Brain microvascular endothelial cell (primary cell): Measurements from ENCODE around the gene B3GLCT.
A peak's percentile ranks its signal among the peaks of the same experiment; 100 is the strongest.

Experiments used
- DNase-seq: peaks from one replicate; pipeline ENCODE4 v3.0.0-alpha.2; 2020
- H3K27ac ChIP-seq: fragments of 250-450 bp; sonication (Bioruptor Pico); 2 replicates; pipeline ENCODE4 v1.5.1; 2020; ENCODE audit warnings: mild to moderate bottlenecking, moderate library complexity
- H3K27me3 ChIP-seq: fragments of 250-450 bp; sonication (Bioruptor Pico); replicated peaks from 2 replicates; pipeline ENCODE4 v1.5.1; 2020; ENCODE audit warnings: mild to moderate bottlenecking
- H3K36me3 ChIP-seq: fragments of 250-450 bp; sonication (Bioruptor Pico); replicated peaks from 2 replicates; pipeline ENCODE4 v1.5.1; 2020; ENCODE audit warnings: mild to moderate bottlenecking
- H3K4me3 ChIP-seq: 2 replicates; pipeline ENCODE4 v1.5.1; 2011; ENCODE audit warnings: low read depth, mild to moderate bottlenecking, control low read depth, low read length, moderate library complexity
- CTCF ChIP-seq: IDR thresholded peaks from 2 replicates; pipeline ENCODE4 v1.5.1; 2011; ENCODE audit warnings: low read depth, mild to moderate bottlenecking, moderate library complexity, low read length, control low read depth, inconsistent platforms; ENCODE audit errors: missing control alignments
- in situ Hi-C: cut with HindIII; loops from 2 replicates; pipeline ENCODE4 v1.10.0; 2017; ENCODE audit warnings: low sequenced_read_pairs, low pct_ligation_motif_present

Gene B3GLCT

GRCh38 chr13:31201341-31202031 is 1.7 kb downstream of the B3GLCT start:
- Histone ChIP-seq H3K27ac (no peak overlapping the region), H3K4me3 (peak overlapping the region; percentile 68), H3K36me3 (no peaks in the 10 kb centered on the region), H3K27me3 (no peaks in the 10 kb centered on the region)
- TF ChIP-seq CTCF, result no peak
- peak; percentile 14 for DNase-seq
- in situ Hi-C loops, result no loop called here

- H3K4me3 ChIP-seq, result no peak overlapping the region
Measured at GRCh38 chr13:31204592-31204991, 4.8 kb downstream of the B3GLCT start.

DNA sequence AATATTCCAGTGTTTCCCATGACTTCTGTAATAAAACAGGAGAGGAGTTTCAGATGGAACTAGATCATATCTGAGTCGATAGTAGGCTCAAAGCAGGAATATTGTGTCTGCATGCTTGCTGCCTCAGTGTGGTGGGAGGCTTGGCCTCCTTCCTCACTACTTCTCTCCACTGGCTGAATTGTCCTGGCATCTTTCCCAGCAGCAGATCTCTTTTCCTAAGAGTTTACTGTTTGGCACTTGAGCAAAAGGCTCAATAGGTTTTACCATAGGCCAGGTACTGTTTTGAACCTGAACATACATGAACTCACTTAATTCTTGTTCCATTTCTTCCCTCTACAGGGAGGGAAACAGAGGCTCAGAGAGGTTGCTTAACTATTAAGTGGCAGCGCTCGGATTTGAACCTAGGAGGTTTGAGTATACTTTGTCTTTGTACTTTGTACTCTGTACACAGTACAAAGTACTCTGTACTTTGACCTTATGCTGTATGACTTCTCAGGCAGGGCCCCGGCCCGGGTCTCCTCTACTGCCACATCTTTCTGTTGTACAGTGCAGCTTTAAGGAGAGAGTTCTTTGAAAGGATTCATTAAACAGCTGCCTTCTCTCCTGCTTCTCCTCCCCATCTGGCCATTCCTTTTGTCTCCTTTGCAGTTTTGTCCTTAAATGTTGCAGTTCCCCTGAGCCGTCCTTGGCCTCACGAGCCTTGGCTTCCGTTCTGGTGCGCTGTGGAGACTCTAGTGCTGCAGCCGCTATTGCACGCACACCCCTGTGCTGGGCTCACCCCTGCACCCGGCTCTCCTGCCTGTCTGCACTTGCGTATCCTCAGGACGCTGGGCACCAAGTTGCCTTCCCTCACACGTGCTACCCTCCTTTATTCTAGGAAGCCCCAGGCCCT is 8.1 kb downstream of the B3GLCT start:
- Histone ChIP-seq H3K36me3 (no peaks in the 10 kb centered on the region), H3K27ac (no peak overlapping the region), H3K27me3 (no peaks in the 10 kb centered on the region), H3K4me3 (no peak overlapping the region)
- peak; percentile 38 for DNase-seq
- TF ChIP-seq CTCF, result no peak
- in situ Hi-C loops, result no loop called here

More at GRCh38 chr13:31204592-31204991, 4.8 kb downstream of the B3GLCT start:
- Histone ChIP-seq H3K27ac (no peak overlapping the region), H3K36me3 (no peaks in the 10 kb centered on the region), H3K27me3 (no peaks in the 10 kb centered on the region)
- DNase-seq, result peak; percentile 54
- TF ChIP-seq CTCF, result no peak
- in situ Hi-C loops, result no loop called here

GRCh38 chr13:31208559-31209122 is 8.9 kb downstream of the B3GLCT start:
- TF ChIP-seq CTCF, result no peak
- Histone ChIP-seq H3K27me3 (no peaks in the 10 kb centered on the region), H3K4me3 (no peak overlapping the region), H3K27ac (no peak overlapping the region), H3K36me3 (no peaks in the 10 kb centered on the region)
- in situ Hi-C loops, result no loop called here
- no peak for DNase-seq

DNA sequence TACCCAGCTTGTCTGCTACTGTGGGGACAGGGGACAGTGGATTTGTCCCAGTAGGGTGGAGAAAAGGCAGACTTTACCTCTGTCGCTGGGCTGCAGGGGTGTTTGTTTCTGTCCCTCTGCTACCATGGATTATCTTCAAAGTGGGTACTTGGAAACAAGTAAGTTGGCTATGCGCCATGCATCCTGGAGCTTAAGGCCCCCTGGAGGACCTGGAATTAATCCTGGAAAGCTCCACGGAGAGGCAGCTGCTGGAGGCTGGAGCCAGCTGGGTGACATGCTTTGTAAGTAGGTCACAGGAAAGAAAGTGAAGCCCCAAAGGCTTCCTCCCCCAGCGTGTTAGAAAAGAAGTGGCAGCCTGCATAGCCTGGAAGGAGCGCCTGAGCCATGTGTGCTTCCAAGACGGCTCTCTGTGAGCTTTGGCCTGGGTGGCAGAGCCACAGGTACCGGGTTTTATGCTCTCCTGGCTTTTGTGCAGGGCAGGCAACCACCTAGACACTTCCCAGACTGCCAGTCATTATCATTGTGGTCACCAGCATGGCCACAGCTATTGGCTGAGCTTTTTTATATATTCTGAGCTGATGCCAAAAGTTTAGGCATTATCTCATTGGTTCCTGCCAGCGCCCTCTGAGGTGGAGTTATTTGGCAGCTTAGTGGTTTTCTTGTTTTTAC is 9.5 kb downstream of the B3GLCT start:
- no peak overlapping the region for H3K4me3 ChIP-seq
- no peak for DNase-seq
- in situ Hi-C loops, result no loop called here
- no peaks in the 10 kb centered on the region for H3K27me3 ChIP-seq
- no peak for TF ChIP-seq CTCF
- no peak overlapping the region for H3K27ac ChIP-seq
- H3K36me3 ChIP-seq, result no peaks in the 10 kb centered on the region
